Immature natural killer cell (primary cell): ENCODE results near the gene ZNF423. TPM values are rescaled to one million over a fixed set of nuclear protein-coding genes. Genes with fewer than 3 reads are reported as not detected.

ENCODE experiments used
- DNase-seq, 3 donors: peaks; one replicate each; pipeline ENCODE4 v3.0.0; 2022; ENCODE audit warnings: mixed read lengths in 1 of 3
- H3K27ac Mint-ChIP-seq, 6 donors: one replicate each; pipeline ENCODE4 v1.8.0; 2020; ENCODE audit warnings: mixed read lengths in 6 of 6, mild to moderate bottlenecking in 5 of 6, inconsistent platforms in 4 of 6, moderate library complexity in 3 of 6
- H3K27me3 Mint-ChIP-seq, 3 donors: one replicate each; pipeline ENCODE4 v1.8.0; 2020 to 2021; ENCODE audit warnings: low read depth in 3 of 3, mild to moderate bottlenecking in 3 of 3, mixed read lengths in 3 of 3, moderate library complexity in 3 of 3, inconsistent platforms in 1 of 3
- H3K36me3 Mint-ChIP-seq, 3 donors: one replicate each; pipeline ENCODE4 v1.8.0; 2020; ENCODE audit warnings: mixed read lengths in 3 of 3, inconsistent platforms in 2 of 3, mild to moderate bottlenecking in 2 of 3
- H3K4me1 Mint-ChIP-seq, 2 donors: one replicate each; pipeline ENCODE4 v1.8.0; 2020; ENCODE audit warnings: inconsistent platforms in 2 of 2, mild to moderate bottlenecking in 2 of 2, mixed read lengths in 2 of 2, moderate library complexity in 1 of 2
- H3K4me3 Mint-ChIP-seq, 5 donors: one replicate each; pipeline ENCODE4 v1.8.0; 2020; ENCODE audit warnings: mild to moderate bottlenecking in 5 of 5, mixed read lengths in 5 of 5, inconsistent platforms in 3 of 5, moderate library complexity in 3 of 5
- H3K9me3 Mint-ChIP-seq, 6 donors: one replicate each; pipeline ENCODE4 v1.8.0; 2020; ENCODE audit warnings: mild to moderate bottlenecking in 6 of 6, mixed read lengths in 6 of 6, inconsistent platforms in 4 of 6, moderate library complexity in 3 of 6
- polyA plus RNA-seq, 3 donors: library from polyadenylated mRNA; unstranded; fragments of 300-500 nt; fragmentation: Illumina TruSeq; gene quantifications; one replicate each; pipeline ENCODE4 v1.2.3, GENCODE V29; 2021

ZNF423 gene
- polyA plus RNA-seq, 3 donors from 2014 or later = not detected

- no peaks in the 10 kb centered on the region for H3K4me1 Mint-ChIP-seq
These were observed 217.0 kb downstream of the ZNF423 start for GRCh38 chr16:49638673-49639610.

GRCh38 chr16:49637933-49638672 lies 217.8 kb downstream of the ZNF423 start:
- no peak overlapping the region for H3K4me3 Mint-ChIP-seq
- H3K4me1 Mint-ChIP-seq = no peaks in the 10 kb centered on the region
- H3K27ac Mint-ChIP-seq = no peak overlapping the region
- H3K36me3 Mint-ChIP-seq = no peaks in the 10 kb centered on the region
- no peak for DNase-seq
- no peaks in the 10 kb centered on the region for H3K9me3 Mint-ChIP-seq
- no peaks in the 10 kb centered on the region for H3K27me3 Mint-ChIP-seq

More at GRCh38 chr16:49638673-49639610, 217.0 kb downstream of the ZNF423 start:
- Mint-ChIP-seq H3K36me3 (no peaks in the 10 kb centered on the region), H3K27ac (no peak overlapping the region), H3K4me3 (no peak overlapping the region), H3K27me3 (peaks cover 0 to 3% (median 0%) of the 10 kb centered on the region in 3 donors), H3K9me3 (no peaks in the 10 kb centered on the region)
- DNase-seq = no peak

GRCh38 chr16:49637511-49637910 lies 218.4 kb downstream of the ZNF423 start:
- Mint-ChIP-seq H3K27me3 (no peaks in the 10 kb centered on the region), H3K4me1 (no peaks in the 10 kb centered on the region), H3K27ac (no peak overlapping the region), H3K4me3 (no peak overlapping the region), H3K36me3 (no peaks in the 10 kb centered on the region), H3K9me3 (no peaks in the 10 kb centered on the region)
- no peak for DNase-seq

GRCh38 chr16:49636608-49637007 lies 219.3 kb downstream of the ZNF423 start:
- no peaks in the 10 kb centered on the region for H3K36me3 Mint-ChIP-seq
- no peak overlapping the region for H3K4me3 Mint-ChIP-seq
- H3K27me3 Mint-ChIP-seq = no peaks in the 10 kb centered on the region
- H3K4me1 Mint-ChIP-seq = no peaks in the 10 kb centered on the region
- DNase-seq = no peak
- no peaks in the 10 kb centered on the region for H3K9me3 Mint-ChIP-seq
- no peak overlapping the region for H3K27ac Mint-ChIP-seq

- Mint-ChIP-seq H3K4me1 (no peaks in the 10 kb centered on the region), H3K4me3 (no peak overlapping the region), H3K27me3 (no peaks in the 10 kb centered on the region), H3K36me3 (no peaks in the 10 kb centered on the region), H3K9me3 (no peaks in the 10 kb centered on the region), H3K27ac (no peak overlapping the region)
- DNase-seq = no peak
These were observed 220.0 kb downstream of the ZNF423 start for GRCh38 chr16:49635591-49636581.

- Mint-ChIP-seq H3K9me3 (no peaks in the 10 kb centered on the region), H3K36me3 (no peaks in the 10 kb centered on the region), H3K27ac (no peak overlapping the region), H3K27me3 (no peaks in the 10 kb centered on the region), H3K4me1 (no peaks in the 10 kb centered on the region), H3K4me3 (no peak overlapping the region)
- DNase-seq = no peak
These were observed 220.9 kb downstream of the ZNF423 start for GRCh38 chr16:49635009-49635350.

GRCh38 chr16:49634235-49635008 lies 221.5 kb downstream of the ZNF423 start:
- H3K27me3 Mint-ChIP-seq = no peaks in the 10 kb centered on the region
- H3K27ac Mint-ChIP-seq = no peak overlapping the region
- no peak for DNase-seq
- no peak overlapping the region for H3K4me3 Mint-ChIP-seq
- no peaks in the 10 kb centered on the region for H3K4me1 Mint-ChIP-seq
- no peaks in the 10 kb centered on the region for H3K36me3 Mint-ChIP-seq
- H3K9me3 Mint-ChIP-seq = no peaks in the 10 kb centered on the region

- Mint-ChIP-seq H3K4me3 (no peak overlapping the region), H3K27me3 (no peaks in the 10 kb centered on the region), H3K36me3 (no peaks in the 10 kb centered on the region), H3K27ac (no peak overlapping the region), H3K4me1 (no peaks in the 10 kb centered on the region), H3K9me3 (no peaks in the 10 kb centered on the region)
- DNase-seq = no peak
These were observed 223.1 kb downstream of the ZNF423 start for GRCh38 chr16:49632795-49633184.

- DNase-seq = no peak
- no peaks in the 10 kb centered on the region for H3K4me1 Mint-ChIP-seq
- no peaks in the 10 kb centered on the region for H3K27me3 Mint-ChIP-seq
- H3K36me3 Mint-ChIP-seq = no peaks in the 10 kb centered on the region
- H3K4me3 Mint-ChIP-seq = no peak overlapping the region
- H3K9me3 Mint-ChIP-seq = no peaks in the 10 kb centered on the region
- H3K27ac Mint-ChIP-seq = no peak overlapping the region
These were observed 223.7 kb downstream of the ZNF423 start for GRCh38 chr16:49632086-49632794.

- no peaks in the 10 kb centered on the region for H3K27me3 Mint-ChIP-seq
- no peak overlapping the region for H3K27ac Mint-ChIP-seq
- no peak for DNase-seq
- H3K36me3 Mint-ChIP-seq = no peaks in the 10 kb centered on the region
- no peaks in the 10 kb centered on the region for H3K4me1 Mint-ChIP-seq
- H3K9me3 Mint-ChIP-seq = no peaks in the 10 kb centered on the region
- H3K4me3 Mint-ChIP-seq = no peak overlapping the region
These were observed 224.5 kb downstream of the ZNF423 start for GRCh38 chr16:49631187-49632041.

- DNase-seq = no peak
- H3K9me3 Mint-ChIP-seq = no peaks in the 10 kb centered on the region
- H3K27ac Mint-ChIP-seq = no peak overlapping the region
- no peaks in the 10 kb centered on the region for H3K36me3 Mint-ChIP-seq
- H3K4me1 Mint-ChIP-seq = no peaks in the 10 kb centered on the region
- H3K4me3 Mint-ChIP-seq = no peak overlapping the region
- H3K27me3 Mint-ChIP-seq = no peaks in the 10 kb centered on the region
These were observed 225.1 kb downstream of the ZNF423 start for GRCh38 chr16:49630783-49631182.

GRCh38 chr16:49629851-49630250 lies 226.1 kb downstream of the ZNF423 start:
- H3K4me1 Mint-ChIP-seq = no peaks in the 10 kb centered on the region
- no peak overlapping the region for H3K4me3 Mint-ChIP-seq
- H3K27me3 Mint-ChIP-seq = no peaks in the 10 kb centered on the region
- DNase-seq = no peak
- H3K36me3 Mint-ChIP-seq = no peaks in the 10 kb centered on the region
- no peaks in the 10 kb centered on the region for H3K9me3 Mint-ChIP-seq
- H3K27ac Mint-ChIP-seq = no peak overlapping the region
